Measurements from ENCODE around the gene CD14.

DNA sequence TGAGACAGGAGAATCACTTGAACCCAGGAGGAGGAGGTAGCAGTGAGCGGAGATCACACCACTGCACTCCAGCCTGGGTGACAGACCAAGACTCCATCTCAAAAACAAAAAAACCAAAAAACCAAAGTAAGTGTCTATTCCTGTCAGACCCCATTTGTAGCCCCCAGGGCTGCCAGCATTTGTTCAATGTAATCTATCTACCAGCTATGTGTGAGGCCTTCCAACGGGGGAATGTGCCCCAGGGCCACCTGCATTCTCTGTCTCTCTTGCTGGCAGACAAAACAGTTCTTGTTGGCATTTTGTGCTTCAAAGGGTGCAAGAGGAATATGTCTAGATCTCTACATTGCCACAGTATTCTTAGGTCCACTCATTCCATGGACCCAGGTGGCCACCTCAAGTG is 34.1 kb downstream of the CD14 start:
- TF ChIP-seq EZH2phosphoT487 (IDR thresholded peaks at IDR 0.05; ENCODE audit: insufficient read depth, low read depth) = no peak
- no peak for TF ChIP-seq EZH2 (IDR thresholded peaks at IDR 0.05; ENCODE audit: insufficient read depth, poor library complexity, severe bottlenecking)
